22Rv1 (cell line): ENCODE measurements around the gene AIFM2.

Experiments used
- ZFX ChIP-seq: fragments of 450-650 bp; IDR thresholded peaks from 2 replicates; pipeline ENCODE4 v1.6.1; 2017; ENCODE audit warnings: antibody characterized with exemption, borderline replicate concordance
- TF ChIP-seq, protein P1 (sequence below): fragments of 450-650 bp; IDR thresholded peaks from 2 replicates; pipeline ENCODE4 v1.5.1; 2017; ENCODE audit warnings: mild to moderate bottlenecking

DNA sequence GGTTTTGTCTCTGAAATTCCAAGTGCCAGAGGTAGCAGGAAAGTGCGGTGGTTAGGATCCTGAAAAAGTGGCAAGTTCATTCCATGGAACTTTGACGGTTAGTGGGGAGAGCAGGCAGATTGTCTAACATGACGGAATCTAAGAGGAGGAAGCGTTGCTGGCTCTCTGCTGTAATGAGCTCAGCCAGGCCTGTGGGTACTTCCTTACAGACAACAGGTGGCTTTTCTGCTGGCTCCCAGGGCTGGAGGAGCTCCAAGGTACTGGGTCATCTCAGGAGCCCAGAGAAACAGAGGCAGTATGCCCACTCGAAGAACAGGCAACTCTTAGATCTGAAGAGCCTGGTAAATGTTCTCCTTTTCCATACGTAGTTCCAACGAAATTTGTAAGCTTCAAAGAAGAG is 3.1 kb upstream of the AIFM2 start:
- TF ChIP-seq, protein P1, sequence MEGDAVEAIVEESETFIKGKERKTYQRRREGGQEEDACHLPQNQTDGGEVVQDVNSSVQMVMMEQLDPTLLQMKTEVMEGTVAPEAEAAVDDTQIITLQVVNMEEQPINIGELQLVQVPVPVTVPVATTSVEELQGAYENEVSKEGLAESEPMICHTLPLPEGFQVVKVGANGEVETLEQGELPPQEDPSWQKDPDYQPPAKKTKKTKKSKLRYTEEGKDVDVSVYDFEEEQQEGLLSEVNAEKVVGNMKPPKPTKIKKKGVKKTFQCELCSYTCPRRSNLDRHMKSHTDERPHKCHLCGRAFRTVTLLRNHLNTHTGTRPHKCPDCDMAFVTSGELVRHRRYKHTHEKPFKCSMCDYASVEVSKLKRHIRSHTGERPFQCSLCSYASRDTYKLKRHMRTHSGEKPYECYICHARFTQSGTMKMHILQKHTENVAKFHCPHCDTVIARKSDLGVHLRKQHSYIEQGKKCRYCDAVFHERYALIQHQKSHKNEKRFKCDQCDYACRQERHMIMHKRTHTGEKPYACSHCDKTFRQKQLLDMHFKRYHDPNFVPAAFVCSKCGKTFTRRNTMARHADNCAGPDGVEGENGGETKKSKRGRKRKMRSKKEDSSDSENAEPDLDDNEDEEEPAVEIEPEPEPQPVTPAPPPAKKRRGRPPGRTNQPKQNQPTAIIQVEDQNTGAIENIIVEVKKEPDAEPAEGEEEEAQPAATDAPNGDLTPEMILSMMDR: no peak
- no peak for TF ChIP-seq ZFX
